GM23248 (cell line): ENCODE data around the gene NFKBIL1. TPM values are rescaled to one million over a fixed set of nuclear protein-coding genes. Genes with fewer than 3 reads are reported as not detected.
A peak's percentile ranks its signal among the peaks of the same experiment; 100 is the strongest.

ENCODE experiments used
- DNase-seq: peaks from one replicate; pipeline ENCODE4 v3.0.0-alpha.2; 2015
- H2AFZ ChIP-seq: fragments of 200-600 bp; sonication (generic); 2 replicates; pipeline ENCODE4 v1.6.1; 2016; ENCODE audit warnings: antibody characterized with exemption
- H3F3A ChIP-seq: fragments of 200-600 bp; sonication (generic); 2 replicates; pipeline ENCODE4 v1.6.1; 2016; ENCODE audit warnings: mild to moderate bottlenecking, antibody characterized with exemption, mixed run types; ENCODE audit not compliant: insufficient read depth
- H3K27ac ChIP-seq: fragments of 200-600 bp; sonication (generic); 2 replicates; pipeline ENCODE4 v1.5.1; 2016; ENCODE audit warnings: mild to moderate bottlenecking
- H3K27me3 ChIP-seq: fragments of 200-600 bp; sonication (generic); replicated peaks from 2 replicates; pipeline ENCODE4 v1.6.1; 2016; ENCODE audit warnings: mild to moderate bottlenecking; ENCODE audit not compliant: insufficient read depth
- H3K36me3 ChIP-seq: fragments of 200-600 bp; sonication (generic); 2 replicates; pipeline ENCODE4 v1.6.1; 2016; ENCODE audit warnings: low read depth, mild to moderate bottlenecking
- H3K4me1 ChIP-seq: fragments of 200-600 bp; sonication (generic); 2 replicates; pipeline ENCODE4 v1.6.1; 2016; ENCODE audit warnings: mild to moderate bottlenecking; ENCODE audit not compliant: insufficient read depth
- H3K4me2 ChIP-seq: fragments of 200-600 bp; sonication (generic); one replicate; pipeline ENCODE4 v1.6.1; 2016; ENCODE audit warnings: mild to moderate bottlenecking; ENCODE audit not compliant: unreplicated experiment
- H3K4me3 ChIP-seq: fragments of 200-600 bp; sonication (generic); 2 replicates; pipeline ENCODE4 v1.5.1; 2016; ENCODE audit warnings: mild to moderate bottlenecking
- H3K79me2 ChIP-seq: fragments of 200-600 bp; sonication (generic); 2 replicates; pipeline ENCODE4 v1.6.1; 2016; ENCODE audit warnings: mild to moderate bottlenecking; ENCODE audit not compliant: insufficient read depth
- H3K9ac ChIP-seq: fragments of 200-600 bp; sonication (generic); 2 replicates; pipeline ENCODE4 v1.6.1; 2016; ENCODE audit warnings: mild to moderate bottlenecking
- H3K9me2 ChIP-seq: fragments of 200-600 bp; sonication (generic); 2 replicates; pipeline ENCODE4 v1.6.1; 2016; ENCODE audit warnings: mixed run types, mild to moderate bottlenecking, moderate library complexity; ENCODE audit not compliant: insufficient read depth
- H3K9me3 ChIP-seq: fragments of 200-600 bp; sonication (generic); one replicate; pipeline ENCODE4 v1.6.1; 2017; ENCODE audit warnings: low read depth
- H4K20me1 ChIP-seq: fragments of 200-600 bp; sonication (generic); 2 replicates; pipeline ENCODE4 v1.6.0; 2016; ENCODE audit not compliant: insufficient read depth
- EZH2 ChIP-seq: fragments of 200-600 bp; sonication (generic); IDR thresholded peaks from 2 replicates; pipeline ENCODE4 v1.6.1; 2018; ENCODE audit warnings: antibody characterized with exemption, mild to moderate bottlenecking; ENCODE audit not compliant: insufficient read depth, poor library complexity, severe bottlenecking
- EZH2phosphoT487 ChIP-seq: fragments of 200-600 bp; sonication (generic); IDR thresholded peaks from 2 replicates; pipeline ENCODE4 v1.6.1; 2018; ENCODE audit warnings: antibody characterized with exemption, moderate library complexity, mild to moderate bottlenecking, low read depth; ENCODE audit not compliant: insufficient read depth
- WGBS, 2 experiments: methylation state at CpG; one replicate each; pipeline ENCODE4 v1.1.6; 2015 to 2017; ENCODE audit warnings: low lambda C conversion rate in 2 of 2, low coverage in 1 of 2; ENCODE audit errors: missing lambda C conversion rate in 2 of 2; 5-methylcytosine and 5-hydroxymethylcytosine counted together
- in situ Hi-C: fragments of 300-500 bp; cut with MboI; formaldehyde crosslinking; loops from 2 replicates; pipeline ENCODE4 v1.15.0; 2020
- polyA plus RNA-seq: library from polyadenylated mRNA; unstranded; fragments of >200 nt; fragmentation: Nextera tagmentation; extraction: Ambion mirVana; gene quantifications from 2 replicates; pipeline ENCODE4 v1.2.1, GENCODE V29; 2016
- total RNA-seq: library from RNA; depleted of rRNA; stranded (reverse); fragments of >200 nt; shearing (Covaris generic); gene quantifications from 2 replicates; pipeline ENCODE4 v1.2.3, GENCODE V29; 2014

NFKBIL1 gene
- total and polyA plus RNA-seq, 2 experiments from 2014 or later = 12.3 to 20.4 TPM

- WGBS, 2 experiments = 63% methylated on average over 4 of the region's 4 CpGs
- H3K4me2 ChIP-seq = no peak overlapping the region
Measured at GRCh38 chr6:31510007-31510406, 37.4 kb upstream of the NFKBIL1 start.

GRCh38 chr6:31513456-31514165, 33.8 kb upstream of the NFKBIL1 start:
- in situ Hi-C loops = no loop called here
- peaks cover 19% of the 10 kb centered on the region for H3K4me1 ChIP-seq
- no peaks in the 10 kb centered on the region for H3K27me3 ChIP-seq
- H3K9me2 ChIP-seq = no peaks in the 10 kb centered on the region
- H3K27ac ChIP-seq = no peak overlapping the region
- TF ChIP-seq EZH2phosphoT487 (no peak), EZH2 (no peak)
- 52 to 63% methylated on average over 5 of the region's 5 CpGs for WGBS, 2 experiments
- H3K79me2 ChIP-seq = no peaks in the 10 kb centered on the region
- no peak overlapping the region for H2AFZ ChIP-seq
- peak; percentile 48 for DNase-seq
- H3F3A ChIP-seq = peaks cover 19% of the 10 kb centered on the region
- H3K9me3 ChIP-seq = no peaks in the 10 kb centered on the region
- no peaks in the 10 kb centered on the region for H4K20me1 ChIP-seq
- no peak overlapping the region for H3K9ac ChIP-seq
- no peak overlapping the region for H3K4me3 ChIP-seq
- H3K4me2 ChIP-seq = no peak overlapping the region
- H3K36me3 ChIP-seq = no peaks in the 10 kb centered on the region

More at GRCh38 chr6:31510007-31510406, 37.4 kb upstream of the NFKBIL1 start:
- Histone ChIP-seq H3K27me3 (no peaks in the 10 kb centered on the region), H3K9me3 (no peaks in the 10 kb centered on the region), H3K27ac (no peak overlapping the region), H3K79me2 (peaks cover 5% of the 10 kb centered on the region; the same call in 1 of the 2 replicates), H2AFZ (no peak overlapping the region), H3F3A (peaks cover 9% of the 10 kb centered on the region; the same call in 1 of the 2 replicates), H4K20me1 (no peaks in the 10 kb centered on the region), H3K4me1 (peaks cover 11% of the 10 kb centered on the region), H3K36me3 (no peaks in the 10 kb centered on the region), H3K9me2 (no peaks in the 10 kb centered on the region), H3K4me3 (no peak overlapping the region), H3K9ac (no peak overlapping the region)
- in situ Hi-C loops = no loop called here
- no peak for DNase-seq
- TF ChIP-seq EZH2 (no peak), EZH2phosphoT487 (no peak)

GRCh38 chr6:31521835-31522234, 25.6 kb upstream of the NFKBIL1 start:
- Histone ChIP-seq H3K4me1 (peaks cover 17% of the 10 kb centered on the region), H3K9me3 (no peaks in the 10 kb centered on the region), H3F3A (peaks cover 18% of the 10 kb centered on the region), H3K4me3 (no peak overlapping the region), H4K20me1 (no peaks in the 10 kb centered on the region), H3K36me3 (no peaks in the 10 kb centered on the region), H3K9ac (no peak overlapping the region), H3K4me2 (no peak overlapping the region), H3K9me2 (no peaks in the 10 kb centered on the region), H3K79me2 (no peaks in the 10 kb centered on the region), H3K27me3 (no peaks in the 10 kb centered on the region), H2AFZ (no peak overlapping the region), H3K27ac (no peak overlapping the region)
- no peak for DNase-seq
- in situ Hi-C loops = no loop called here
- 61 to 74% methylated on average over 3 of the region's 3 CpGs for WGBS, 2 experiments
- TF ChIP-seq EZH2 (no peak), EZH2phosphoT487 (no peak)

- peaks cover 8% of the 10 kb centered on the region; the same call in 1 of the 2 replicates for H3K36me3 ChIP-seq
- no peaks in the 10 kb centered on the region for H3K27me3 ChIP-seq
- in situ Hi-C loops = no loop called here
- no peaks in the 10 kb centered on the region for H3K79me2 ChIP-seq
- peak overlapping the region; percentile 46; the same call in 1 of the 2 replicates for H3K9ac ChIP-seq
- H4K20me1 ChIP-seq = no peaks in the 10 kb centered on the region
- H3K4me2 ChIP-seq = peak overlapping the region; percentile 18
- H3K9me2 ChIP-seq = no peaks in the 10 kb centered on the region
- DNase-seq = no peak
- peak overlapping the region; percentile 81 for H3K27ac ChIP-seq
- 74 to 80% methylated on average over 8 of the region's 8 CpGs for WGBS, 2 experiments
- H3K9me3 ChIP-seq = no peaks in the 10 kb centered on the region
- no peak overlapping the region for H2AFZ ChIP-seq
- TF ChIP-seq EZH2 = no peak
- TF ChIP-seq EZH2phosphoT487 = no peak
- H3K4me3 ChIP-seq = no peak overlapping the region
- H3K4me1 ChIP-seq = peaks cover 18% of the 10 kb centered on the region
- H3F3A ChIP-seq = peaks cover 32% of the 10 kb centered on the region
Measured at GRCh38 chr6:31525553-31525931, 21.9 kb upstream of the NFKBIL1 start.
